Stimulated activated CD8-positive, alpha-beta memory T cell treated with anti-CD3 and anti-CD28 coated beads, Interleukin-7, amount 100 ng/mL, for 4 hours (primary cell): ENCODE measurements around the gene GJE1.

ENCODE experiments used
- DNase-seq, 2 donors: peaks; one replicate each; pipeline ENCODE4 v3.0.0-alpha.2; 2020; ENCODE audit warnings: low read depth in 2 of 2

Gene GJE1

GRCh38 chr6:142165227-142165626 is 32.5 kb downstream of the GJE1 start:
- DNase-seq = no peak

DNA sequence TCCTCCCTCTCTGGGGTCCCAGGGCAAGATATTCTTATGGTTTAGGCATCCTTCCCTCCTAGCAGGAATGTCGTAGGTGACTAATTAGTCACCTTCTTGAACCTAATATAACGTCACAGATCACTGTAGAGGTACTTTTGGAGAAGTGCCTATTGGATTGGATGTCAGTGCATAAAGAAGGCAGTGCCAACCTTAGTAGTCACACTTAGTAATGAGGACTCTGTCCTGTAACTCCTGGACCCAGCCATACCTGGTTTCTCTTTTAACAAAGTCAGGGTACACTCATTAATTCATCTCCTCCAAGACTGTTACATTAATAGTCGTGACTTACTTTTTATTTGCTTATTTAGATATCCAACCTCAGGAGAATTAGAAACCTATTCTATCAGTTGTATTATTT is 34.3 kb downstream of the GJE1 start:
- no peak for DNase-seq

DNA sequence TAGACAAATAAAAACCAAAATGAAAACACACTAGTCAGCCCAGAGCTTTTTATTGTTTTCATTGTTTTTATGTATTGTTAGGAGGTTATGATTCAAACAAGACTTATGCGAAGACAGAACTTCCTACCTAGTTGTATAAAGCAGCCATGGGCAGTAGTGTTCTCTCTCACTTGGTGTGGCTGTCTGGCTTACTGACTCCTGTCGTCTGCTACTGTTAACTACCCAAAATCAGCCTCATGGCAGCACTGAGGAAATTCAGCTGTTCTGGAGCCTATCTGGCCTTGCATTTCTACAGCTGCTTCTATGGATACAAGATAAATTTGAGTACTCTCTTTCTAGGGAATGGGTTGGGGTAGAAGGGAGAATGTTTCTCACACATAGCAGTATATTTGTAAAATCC is 34.8 kb downstream of the GJE1 start:
- no peak for DNase-seq

DNA sequence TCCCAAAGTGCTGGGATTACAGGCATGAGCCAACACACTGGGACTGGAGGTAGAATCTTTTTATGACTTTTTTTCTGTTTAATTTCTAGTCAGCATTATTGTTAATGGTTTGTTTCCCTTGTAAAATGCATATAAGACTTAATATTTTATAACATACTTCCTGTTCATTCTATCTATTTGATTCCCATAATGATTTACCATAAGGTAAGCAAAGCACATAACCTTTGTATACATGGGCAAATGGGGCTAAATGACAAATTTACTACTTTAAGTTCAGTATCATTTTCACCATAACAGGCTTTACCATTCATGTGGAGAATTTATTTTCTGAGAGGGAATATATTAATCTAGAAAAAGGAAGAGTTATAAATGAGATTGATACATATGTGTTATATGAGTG is 38.6 kb downstream of the GJE1 start:
- DNase-seq = no peak

GRCh38 chr6:142172758-142173157 is 40.0 kb downstream of the GJE1 start:
- DNase-seq = no peak

- DNase-seq = no peak
Measured at GRCh38 chr6:142173980-142174379, 41.3 kb downstream of the GJE1 start.

GRCh38 chr6:142174703-142175102 is 42.0 kb downstream of the GJE1 start:
- no peak for DNase-seq

GRCh38 chr6:142178129-142178528 is 45.4 kb downstream of the GJE1 start:
- no peak for DNase-seq

- DNase-seq = no peak
Measured at GRCh38 chr6:142182004-142182403, 49.3 kb downstream of the GJE1 start.

DNA sequence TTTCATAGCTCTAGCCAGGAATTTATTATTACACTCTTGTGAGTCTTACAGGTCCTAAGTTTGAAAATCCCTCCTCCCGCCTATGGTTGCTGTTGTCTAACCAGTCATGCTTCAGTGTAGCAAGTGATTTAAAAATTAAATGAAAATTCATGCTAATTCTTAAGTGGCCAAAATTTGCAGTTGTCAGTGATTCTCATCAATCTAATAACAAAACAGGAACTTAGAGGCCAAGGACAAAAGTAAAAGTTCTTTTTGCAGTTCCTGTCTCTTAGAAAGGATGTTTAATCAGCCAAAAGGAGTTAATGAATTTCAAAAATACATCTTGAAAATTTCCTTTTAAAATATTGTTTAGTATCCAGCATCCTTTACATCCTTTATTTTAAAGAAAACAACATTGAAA is 50.6 kb downstream of the GJE1 start:
- no peak for DNase-seq

DNA sequence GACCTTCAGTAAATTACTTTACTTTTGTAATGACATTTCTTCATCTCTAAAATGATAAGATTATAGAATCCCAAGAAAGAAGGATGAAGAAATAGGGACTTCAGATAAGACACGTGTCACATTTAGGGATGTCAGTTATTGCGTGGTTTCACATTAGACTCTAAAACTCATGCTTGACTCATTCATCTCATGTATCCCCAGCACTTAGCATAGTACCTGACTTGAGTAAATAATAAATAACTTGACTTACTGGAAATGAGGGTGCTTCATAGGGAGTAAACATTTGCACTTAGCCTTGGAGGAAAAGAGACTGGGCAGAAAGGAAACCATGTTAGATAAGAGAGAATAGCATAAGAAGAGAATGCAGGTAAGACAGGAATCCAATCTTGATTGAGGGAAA is 51.6 kb downstream of the GJE1 start:
- no peak for DNase-seq
